MCF 10A (cell line): ENCODE results near the gene C9orf153. TPM values are rescaled to one million over a fixed set of nuclear protein-coding genes. Genes with fewer than 3 reads are reported as not detected.
A peak's percentile ranks its signal among the peaks of the same experiment; 100 is the strongest.

ENCODE experiments used
- BruUV-seq: library from RNA; stranded (reverse); fragments of 400-500 nt; replicated peaks from 2 replicates; lab custom pipeline; 2021; lab: Mats Ljungman, UMichigan
- CTCF ChIA-PET: fragments of 300-600 bp; sonication (Branson Sonifier 250); formaldehyde crosslinking; extraction: SDS; loops from one replicate; lab custom pipeline; 2021; ENCODE audit warnings: antibody characterized with exemption, inconsistent platforms; lab: Yijun Ruan, JAX
- POLR2A ChIA-PET: fragments of 300-600, 350-650 bp; sonication (Branson Sonifier 250); formaldehyde crosslinking; extraction: SDS; loops from one replicate; lab custom pipeline; 2020; ENCODE audit warnings: antibody characterized with exemption, inconsistent platforms; lab: Yijun Ruan, JAX
- DNase-seq: peaks from one replicate; pipeline ENCODE4 v3.0.0-alpha.2; 2018; ENCODE audit not compliant: unreplicated experiment
- H3K27ac Mint-ChIP-seq: one replicate; pipeline ENCODE4 v1.8.0; 2022; ENCODE audit warnings: mild to moderate bottlenecking, low read depth, mixed read lengths; ENCODE audit not compliant: unreplicated experiment
- H3K27me3 Mint-ChIP-seq: one replicate; pipeline ENCODE4 v1.8.0; 2022; ENCODE audit warnings: mixed read lengths; ENCODE audit not compliant: insufficient read depth, unreplicated experiment
- H3K36me3 Mint-ChIP-seq: one replicate; pipeline ENCODE4 v1.8.0; 2022; ENCODE audit warnings: mild to moderate bottlenecking, moderate library complexity, mixed read lengths; ENCODE audit not compliant: insufficient read depth, unreplicated experiment
- H3K4me1 Mint-ChIP-seq: one replicate; pipeline ENCODE4 v1.8.0; 2022; ENCODE audit warnings: mixed read lengths; ENCODE audit not compliant: insufficient read depth, unreplicated experiment
- H3K4me3 Mint-ChIP-seq: one replicate; pipeline ENCODE4 v1.8.0; 2022; ENCODE audit warnings: mild to moderate bottlenecking, moderate library complexity, mixed read lengths; ENCODE audit not compliant: unreplicated experiment
- H3K9me3 Mint-ChIP-seq: one replicate; pipeline ENCODE4 v1.8.0; 2022; ENCODE audit warnings: mixed read lengths; ENCODE audit not compliant: unreplicated experiment
- intact Hi-C: fragments of 100-400 bp; cut with micrococcal nuclease; formaldehyde crosslinking; loops from 2 replicates; pipeline ENCODE4 v1.14.1; 2022
- total RNA-seq: library from RNA; stranded (reverse); gene quantifications from 2 replicates; pipeline ENCODE4 v1.2.3, GENCODE V29; 2022
- TF ChIP-seq, protein P1 (sequence below): fragments of 200-600 bp; IDR thresholded peaks from one replicate; pipeline ENCODE4 v1.8.0; 2022; ENCODE audit warnings: antibody characterized with exemption, mild to moderate bottlenecking; ENCODE audit not compliant: unreplicated experiment

The C9orf153 gene
- total RNA-seq, 1 experiment from 2014 or later = 0.19 TPM

DNA sequence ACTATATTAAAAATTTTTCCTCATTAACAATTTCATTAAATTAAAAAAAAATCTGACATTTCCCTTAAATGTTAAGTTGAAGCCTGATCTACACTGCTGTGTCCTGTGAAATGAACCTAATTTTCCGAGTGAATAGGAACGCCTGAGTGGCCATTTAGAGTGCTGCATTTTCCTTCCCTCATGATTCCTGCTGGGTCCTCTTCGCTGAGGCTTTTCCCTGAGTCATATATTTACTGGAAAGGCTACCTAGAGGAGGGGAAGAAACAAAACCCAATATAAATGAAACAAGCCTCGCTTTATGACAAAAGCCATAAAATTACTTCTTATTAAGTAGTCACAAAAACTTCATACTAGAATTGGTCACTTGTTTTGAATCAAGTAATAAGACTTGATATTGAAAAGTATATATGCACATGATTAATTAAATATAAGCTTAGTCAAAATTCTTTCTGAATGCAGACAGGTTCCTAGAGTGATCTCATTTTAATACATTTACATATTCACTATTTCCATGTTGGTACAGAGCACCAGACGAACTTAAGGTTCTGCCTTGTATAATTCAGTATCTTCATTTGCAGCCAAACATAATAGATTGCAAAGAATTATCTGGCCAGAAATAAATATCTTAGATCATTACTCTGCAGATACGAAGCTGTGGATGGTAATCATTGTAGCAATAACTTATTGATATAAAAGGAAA lies 29.2 kb upstream of the C9orf153 start:
- Mint-ChIP-seq H3K9me3 (no peaks in the 10 kb centered on the region), H3K27ac (peak overlapping the region; percentile 66), H3K27me3 (no peaks in the 10 kb centered on the region), H3K36me3 (peaks cover 87% of the 10 kb centered on the region), H3K4me1 (peaks cover 2% of the 10 kb centered on the region), H3K4me3 (no peak overlapping the region)
- DNase-seq = no peak
- BruUV-seq = no TSS peak
- ChIA-PET POLR2A (no interaction called here), CTCF (interaction anchor here (0.6 kb wide), 1 partner anchor 33 kb away, joined by 3 read pairs; no protein-coding TSS in a partner anchor)
- TF ChIP-seq, protein P1, sequence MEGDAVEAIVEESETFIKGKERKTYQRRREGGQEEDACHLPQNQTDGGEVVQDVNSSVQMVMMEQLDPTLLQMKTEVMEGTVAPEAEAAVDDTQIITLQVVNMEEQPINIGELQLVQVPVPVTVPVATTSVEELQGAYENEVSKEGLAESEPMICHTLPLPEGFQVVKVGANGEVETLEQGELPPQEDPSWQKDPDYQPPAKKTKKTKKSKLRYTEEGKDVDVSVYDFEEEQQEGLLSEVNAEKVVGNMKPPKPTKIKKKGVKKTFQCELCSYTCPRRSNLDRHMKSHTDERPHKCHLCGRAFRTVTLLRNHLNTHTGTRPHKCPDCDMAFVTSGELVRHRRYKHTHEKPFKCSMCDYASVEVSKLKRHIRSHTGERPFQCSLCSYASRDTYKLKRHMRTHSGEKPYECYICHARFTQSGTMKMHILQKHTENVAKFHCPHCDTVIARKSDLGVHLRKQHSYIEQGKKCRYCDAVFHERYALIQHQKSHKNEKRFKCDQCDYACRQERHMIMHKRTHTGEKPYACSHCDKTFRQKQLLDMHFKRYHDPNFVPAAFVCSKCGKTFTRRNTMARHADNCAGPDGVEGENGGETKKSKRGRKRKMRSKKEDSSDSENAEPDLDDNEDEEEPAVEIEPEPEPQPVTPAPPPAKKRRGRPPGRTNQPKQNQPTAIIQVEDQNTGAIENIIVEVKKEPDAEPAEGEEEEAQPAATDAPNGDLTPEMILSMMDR = no peak
- intact Hi-C loops = no loop called here

- BruUV-seq = no TSS peak
- peak; percentile 62 for DNase-seq
These were observed 27.6 kb upstream of the C9orf153 start for GRCh38 chr9:86287013-86287412.

GRCh38 chr9:86286278-86286677 lies 26.8 kb upstream of the C9orf153 start:
- H3K27ac Mint-ChIP-seq = no peak overlapping the region
- peaks cover 77% of the 10 kb centered on the region for H3K36me3 Mint-ChIP-seq
- POLR2A ChIA-PET = interaction anchor here (3.1 kb wide), 1 partner anchor 9 kb away, joined by 12 read pairs; no protein-coding TSS in a partner anchor
- H3K9me3 Mint-ChIP-seq = no peaks in the 10 kb centered on the region
- BruUV-seq = no TSS peak
- CTCF ChIA-PET = interaction anchor here (0.6 to 0.7 kb wide), 2 partner anchors 21 to 467 kb away, joined by 3 read pairs; no protein-coding TSS in a partner anchor
- intact Hi-C loops = no loop called here
- TF ChIP-seq, protein P1 = no peak
- no peak for DNase-seq
- no peak overlapping the region for H3K4me3 Mint-ChIP-seq
- no peaks in the 10 kb centered on the region for H3K27me3 Mint-ChIP-seq
- peaks cover 10% of the 10 kb centered on the region for H3K4me1 Mint-ChIP-seq

More at GRCh38 chr9:86287013-86287412, 27.6 kb upstream of the C9orf153 start:
- Mint-ChIP-seq H3K4me1 (peaks cover 10% of the 10 kb centered on the region), H3K36me3 (peaks cover 84% of the 10 kb centered on the region), H3K27me3 (no peaks in the 10 kb centered on the region), H3K9me3 (no peaks in the 10 kb centered on the region), H3K27ac (no peak overlapping the region), H3K4me3 (no peak overlapping the region)
- ChIA-PET POLR2A (interaction anchor here (0.9 to 3.1 kb wide), 2 partner anchors 8 to 344 kb away, joined by 3 to 12 read pairs; no protein-coding TSS in a partner anchor), CTCF (interaction anchor here (0.6 kb wide), 1 partner anchor 468 kb away, joined by 3 read pairs; no protein-coding TSS in a partner anchor)
- TF ChIP-seq, protein P1 = no peak
- intact Hi-C loops = no loop called here

- H3K4me1 Mint-ChIP-seq = peaks cover 10% of the 10 kb centered on the region
- ChIA-PET CTCF (no interaction called here), POLR2A (interaction anchor here (3.1 kb wide), 1 partner anchor 10 kb away, joined by 12 read pairs; no protein-coding TSS in a partner anchor)
- peaks cover 67% of the 10 kb centered on the region for H3K36me3 Mint-ChIP-seq
- TF ChIP-seq, protein P1 = no peak
- no peaks in the 10 kb centered on the region for H3K27me3 Mint-ChIP-seq
- no peaks in the 10 kb centered on the region for H3K9me3 Mint-ChIP-seq
- H3K4me3 Mint-ChIP-seq = no peak overlapping the region
- no peak overlapping the region for H3K27ac Mint-ChIP-seq
- no peak for DNase-seq
- BruUV-seq = no TSS peak
- intact Hi-C loops = no loop called here
These were observed 25.8 kb upstream of the C9orf153 start for GRCh38 chr9:86285261-86285660.
